GM21786 (cell line): ENCODE results near the gene GFRA4.

Experiments
- ATAC-seq: cut with Tn5 transposase; IDR thresholded peaks from one replicate; pipeline ENCODE4 v1.9.1; 2021; ENCODE audit not compliant: unreplicated experiment

Gene GFRA4

GRCh38 chr20:3663031-3663701 lies at the start of gene GFRA4:
Gene GFRA4 (minus strand): TSS chr20:3663399. CDS start chr20:3663399, 0 bp downstream.
- ATAC-seq: no peak

DNA sequence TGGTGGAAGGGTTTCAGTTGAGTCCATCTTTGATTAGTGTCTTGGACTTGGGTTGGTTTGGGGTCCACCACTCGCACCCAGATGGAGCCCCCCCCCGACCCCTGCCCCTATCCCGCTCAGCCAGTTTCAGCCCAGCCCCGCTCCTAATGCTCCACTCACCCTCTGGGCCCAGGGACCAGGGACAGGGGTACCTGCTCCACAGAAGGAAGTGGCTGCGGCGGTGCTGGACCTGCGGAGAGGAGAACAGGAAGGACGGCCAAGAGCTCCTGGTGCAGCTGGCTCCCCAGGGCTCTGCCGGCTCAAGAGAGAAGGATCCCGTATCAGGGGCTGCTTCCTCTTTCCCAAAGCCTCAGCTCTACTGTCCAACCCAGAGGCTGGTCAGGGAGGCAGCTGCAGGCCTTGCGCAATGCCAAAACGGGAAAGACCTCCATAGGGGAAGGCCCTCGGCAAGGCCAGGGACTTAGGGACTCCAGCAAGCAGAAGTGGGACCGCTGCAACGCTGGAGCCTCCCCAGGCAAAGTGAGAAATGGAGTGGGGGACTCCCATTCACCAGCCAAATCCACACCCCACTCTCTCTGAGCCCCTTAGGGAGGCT lies 49.2 kb upstream of the GFRA4 start, which contains the start of gene SIGLEC1:
Gene SIGLEC1, minus strand, starts transcription at position 322 of the 595 bp plus-strand sequence. CDS start 5,472 bp downstream, outside the sequence.
- no peak for ATAC-seq

- ATAC-seq: no peak
These were observed 48.3 kb upstream of the GFRA4 start for GRCh38 chr20:3711484-3711941.

DNA sequence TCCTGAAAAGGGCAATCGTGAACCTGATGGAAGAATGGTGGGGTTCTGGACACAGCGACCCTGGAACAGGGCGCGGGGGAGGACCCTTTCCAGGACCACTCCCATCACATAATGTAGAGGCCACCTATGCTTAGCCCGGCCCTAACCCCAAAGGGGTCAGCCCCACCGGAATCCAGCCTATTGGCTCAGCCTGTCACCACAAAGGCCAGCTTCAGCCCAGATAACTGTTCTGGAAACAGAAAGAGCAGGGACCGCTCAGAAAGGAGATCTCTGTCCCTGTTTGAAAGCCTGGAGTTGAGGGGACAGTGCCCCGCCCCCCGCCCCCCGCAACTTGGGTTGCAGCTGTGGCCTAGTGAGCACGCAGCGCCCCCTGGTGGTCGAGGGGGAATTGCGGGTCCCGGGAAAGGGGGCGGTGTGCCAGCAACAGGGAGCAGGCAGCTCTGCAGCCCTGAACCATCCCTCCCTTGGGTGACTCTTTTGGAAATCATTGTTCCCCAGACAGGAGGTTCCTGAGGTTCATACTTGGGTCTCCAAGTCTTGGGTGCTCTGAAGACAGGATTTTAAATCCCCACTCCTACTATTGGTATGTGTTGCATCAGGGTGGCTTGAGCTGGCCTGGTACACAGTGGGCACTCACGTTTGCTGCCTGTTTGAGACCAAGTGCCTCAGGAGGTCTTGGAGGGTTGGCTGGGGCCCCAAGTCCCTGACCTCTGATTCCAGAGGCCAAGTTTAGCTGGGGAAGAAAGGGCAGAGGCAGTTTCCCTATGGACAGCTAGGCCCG lies 47.7 kb upstream of the GFRA4 start:
- ATAC-seq: no peak

DNA sequence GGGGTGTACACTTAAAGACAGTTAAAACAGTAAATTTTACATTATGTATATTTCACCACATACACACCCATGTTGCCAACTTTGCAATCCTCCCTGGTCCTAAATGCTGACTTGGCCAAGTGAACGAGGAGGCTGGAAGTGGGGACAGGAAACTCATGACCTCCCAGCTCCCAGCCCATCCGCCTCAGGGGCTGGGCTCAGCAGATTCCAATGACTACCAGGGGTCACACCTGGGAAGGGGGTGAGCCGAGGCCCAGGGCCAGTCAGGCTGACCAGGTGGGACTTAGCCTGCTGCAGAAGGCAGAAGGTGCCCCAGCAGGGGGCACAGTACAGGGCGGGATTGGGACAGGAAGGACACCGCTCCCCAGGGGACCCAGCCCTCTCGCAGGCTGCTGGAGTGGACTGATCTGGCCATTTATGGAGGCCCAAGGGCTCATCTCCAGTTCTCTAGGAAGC lies 46.8 kb upstream of the GFRA4 start:
- ATAC-seq: no peak

- no peak for ATAC-seq
These were observed 44.3 kb upstream of the GFRA4 start for GRCh38 chr20:3707508-3707899.

DNA sequence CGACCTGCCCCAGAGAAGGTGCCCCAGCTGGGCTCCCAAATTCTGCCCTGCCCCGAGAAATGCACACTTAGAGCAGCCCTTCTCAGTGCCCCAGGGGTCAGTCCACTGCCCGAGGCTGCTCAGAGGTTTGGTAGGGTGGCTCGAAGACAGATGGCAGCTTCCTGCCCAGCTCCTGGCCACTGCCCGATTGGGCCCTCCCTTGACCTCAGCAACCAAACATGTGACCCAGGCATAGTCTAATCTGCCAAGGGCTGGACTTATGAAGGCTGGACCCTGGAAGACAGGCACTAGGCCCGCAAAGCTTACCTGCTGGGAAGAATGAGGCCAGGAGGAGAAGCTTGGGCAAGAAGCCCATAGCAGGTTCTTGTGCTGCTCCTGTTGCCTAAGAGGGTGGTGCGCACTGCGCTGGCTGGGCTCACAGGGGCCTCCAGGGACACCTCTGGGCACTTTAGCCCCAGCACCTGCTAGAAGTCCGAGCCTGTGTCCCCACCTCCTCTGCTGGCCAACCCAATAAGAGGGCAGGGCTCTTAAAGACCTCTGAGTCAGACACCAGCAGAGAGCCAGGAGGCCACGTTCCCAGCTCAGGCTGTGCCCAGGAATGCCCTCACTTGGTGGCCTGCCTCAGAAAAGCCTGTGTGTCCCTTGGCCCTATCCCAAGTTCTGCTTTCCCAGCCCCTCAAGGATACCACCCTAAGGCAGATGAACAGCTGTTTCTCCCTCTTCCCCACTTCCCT lies 43.7 kb upstream of the GFRA4 start:
- ATAC-seq: no peak

DNA sequence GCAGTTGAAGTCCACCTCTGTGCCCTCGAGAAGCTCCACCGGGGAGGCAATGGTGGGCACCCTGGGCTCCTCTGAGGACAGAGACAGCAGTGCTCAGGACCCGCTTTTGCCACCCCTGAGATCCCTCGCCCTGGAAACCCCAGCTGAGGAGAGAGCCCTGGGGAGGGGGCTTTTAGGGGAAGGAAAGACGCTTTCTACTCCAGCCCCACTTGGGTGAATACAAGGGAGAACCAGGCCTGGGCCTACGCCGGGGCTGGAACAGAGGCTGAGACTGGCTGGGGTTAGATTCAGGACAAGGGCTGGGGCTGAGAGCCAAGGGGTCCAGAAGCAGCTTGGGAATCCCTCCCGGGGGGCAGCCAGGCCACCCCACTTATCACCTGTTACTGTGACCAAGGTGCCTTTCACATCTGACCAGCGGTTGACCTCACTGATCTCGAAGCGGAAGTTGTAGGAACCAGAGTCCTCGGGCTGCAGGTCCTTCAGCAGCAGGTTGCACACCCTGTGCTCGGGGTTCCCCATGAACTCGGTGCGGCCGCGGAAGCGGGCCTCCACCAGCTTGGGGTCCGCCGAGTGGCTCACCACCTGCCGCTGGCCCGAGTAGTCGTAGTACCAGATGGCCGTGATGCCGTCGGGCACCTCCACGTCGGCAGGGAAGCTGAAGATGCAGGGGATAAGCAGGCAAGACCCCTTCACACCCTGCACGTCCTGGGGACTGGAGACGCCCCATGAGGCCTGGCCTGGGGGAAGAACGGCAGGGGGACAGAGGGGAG lies 43.0 kb upstream of the GFRA4 start:
- no peak for ATAC-seq

GRCh38 chr20:3705491-3705969 lies 42.3 kb upstream of the GFRA4 start:
- ATAC-seq: no peak

DNA sequence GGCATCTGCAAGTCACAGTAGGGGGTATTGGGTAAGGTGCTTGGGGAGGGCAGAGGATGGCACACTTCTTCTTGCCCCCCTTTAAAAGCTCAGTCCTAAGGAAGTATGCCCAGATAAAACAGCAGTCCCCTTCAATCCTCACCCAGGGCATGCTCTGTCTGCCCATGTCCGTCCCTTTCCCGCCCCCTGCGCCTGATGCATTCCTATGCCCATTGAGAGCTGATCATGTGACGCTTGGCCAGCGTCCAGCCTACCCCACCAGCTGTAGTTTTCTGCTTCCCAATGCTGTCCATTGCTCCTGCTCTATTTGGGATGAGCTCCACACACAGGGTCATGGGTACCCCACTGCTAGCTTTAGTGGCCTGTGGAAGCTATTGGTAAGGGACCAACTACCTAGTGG lies 40.9 kb upstream of the GFRA4 start:
- no peak for ATAC-seq

- no peak for ATAC-seq
These were observed 39.6 kb upstream of the GFRA4 start for GRCh38 chr20:3702611-3703391.

- ATAC-seq: no peak
These were observed 38.1 kb upstream of the GFRA4 start for GRCh38 chr20:3701061-3701998.

DNA sequence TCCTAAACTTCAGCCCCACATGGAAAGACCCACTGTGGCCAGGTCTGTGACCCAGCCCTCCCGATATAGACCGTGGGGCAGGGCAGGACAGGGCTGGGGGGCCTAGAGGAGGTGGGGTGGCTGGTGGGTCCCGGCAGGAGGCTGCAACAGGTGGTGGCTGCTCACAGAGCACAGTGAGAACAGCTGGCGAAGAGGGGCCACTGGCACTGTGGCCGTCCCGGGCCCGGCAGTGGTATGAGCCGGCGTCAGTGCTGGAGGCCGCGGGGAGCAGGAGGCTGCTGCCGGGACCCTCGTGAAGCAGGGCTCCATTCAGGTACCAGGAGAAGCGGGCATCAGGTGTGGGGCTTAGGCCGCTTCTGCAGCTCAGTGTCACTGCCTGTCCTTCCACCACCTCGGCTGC lies 35.8 kb upstream of the GFRA4 start:
- ATAC-seq: no peak

DNA sequence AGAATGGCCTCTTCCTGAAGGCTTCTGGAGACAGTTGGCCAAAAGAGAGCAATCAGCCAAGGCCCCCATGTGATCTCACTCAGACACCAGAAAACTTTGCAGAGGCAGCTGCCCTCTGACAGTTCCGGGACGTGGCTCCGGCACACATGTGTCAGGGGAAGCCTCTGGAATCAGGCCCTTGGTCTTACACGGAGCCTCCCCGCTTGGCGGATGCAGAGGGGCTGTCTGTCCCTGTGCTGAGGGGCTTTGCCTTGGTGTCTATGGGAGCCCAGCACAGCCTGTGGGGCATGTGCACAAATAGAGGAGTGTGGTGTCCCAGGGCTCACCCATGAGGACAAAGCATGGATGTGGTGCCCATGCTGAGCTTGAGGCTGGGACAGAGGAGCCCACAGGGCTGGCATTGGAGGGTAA lies 35.4 kb upstream of the GFRA4 start:
- ATAC-seq: no peak

- ATAC-seq: no peak
These were observed 34.5 kb upstream of the GFRA4 start for GRCh38 chr20:3697588-3698305.

DNA sequence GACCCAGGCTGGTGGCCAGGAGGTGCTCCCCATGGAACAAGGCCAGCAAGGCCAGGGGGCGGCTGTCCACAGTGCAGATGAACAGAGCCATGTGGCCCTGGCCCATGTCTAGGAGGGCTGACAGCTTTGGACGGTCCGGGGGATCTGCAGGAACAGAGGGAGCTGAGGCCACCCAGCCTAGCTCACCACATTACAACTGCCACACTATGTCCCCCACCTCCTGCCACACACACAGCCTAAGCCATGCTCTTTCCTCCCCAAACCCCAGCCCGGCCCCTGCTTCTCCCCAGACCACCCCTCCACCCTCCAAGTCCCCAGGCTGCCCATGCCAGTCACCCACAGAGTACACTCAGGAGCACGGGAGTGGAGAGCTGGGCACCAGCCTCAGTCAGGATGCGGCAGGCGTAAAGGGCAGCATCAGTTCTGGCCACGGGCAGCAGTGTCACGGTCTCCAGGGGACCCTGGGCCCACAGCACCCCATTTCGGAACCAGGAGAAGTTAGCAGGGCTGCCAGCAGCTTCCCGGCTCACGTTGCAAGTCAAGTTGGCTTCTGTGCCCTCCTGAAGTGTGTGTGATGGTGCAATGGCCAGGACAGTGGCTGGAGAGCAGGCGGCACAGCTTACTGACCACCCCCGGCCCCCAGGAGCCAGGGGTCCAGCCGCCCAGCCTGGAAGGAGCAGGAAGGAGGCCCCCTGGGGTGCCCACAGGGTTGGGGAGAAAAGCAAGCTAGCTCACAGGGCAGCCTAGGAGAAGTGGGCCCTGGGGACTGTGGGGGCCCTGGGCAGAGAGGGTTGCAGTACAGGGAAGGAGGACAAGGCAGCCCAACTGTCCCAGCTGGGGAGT lies 33.8 kb upstream of the GFRA4 start:
- ATAC-seq: no peak

DNA sequence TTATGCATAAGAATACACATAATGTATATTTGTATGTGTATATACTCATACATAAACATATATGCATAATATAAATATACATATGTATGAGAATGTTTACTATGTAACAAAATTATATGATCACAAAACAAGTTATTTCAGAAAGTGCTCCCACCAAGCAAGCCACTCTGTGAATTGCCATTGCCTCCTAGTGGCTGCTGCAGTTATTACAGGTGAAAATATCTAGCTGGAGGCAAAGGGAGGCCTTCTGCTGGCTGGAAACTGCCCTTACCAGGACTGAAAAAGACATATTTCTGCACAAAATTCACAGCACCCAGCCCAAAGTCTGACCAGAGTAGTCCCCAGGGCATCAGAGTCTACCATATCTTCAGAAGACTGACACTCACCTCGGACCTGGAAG lies 33.0 kb upstream of the GFRA4 start:
- ATAC-seq: no peak
